K562 (cell line): ENCODE data around the gene ATRNL1. TPM values are rescaled to one million over a fixed set of nuclear protein-coding genes. Genes with fewer than 3 reads are reported as not detected.

Source experiments
- ATAC-seq: fragments of 200-7000 bp; cut with Tn5 transposase; 3 replicates; pipeline ENCODE4 v1.9.1; 2020; ENCODE audit warnings: moderate library complexity
- BruUV-seq: library from RNA; stranded (reverse); fragments of 400-500 nt; replicated peaks from 2 replicates; lab custom pipeline; 2021; lab: Mats Ljungman, UMichigan
- CTCF ChIA-PET: fragments of 300-600 bp; formaldehyde crosslinking; extraction: SDS; loops from one replicate; lab custom pipeline; 2021; ENCODE audit warnings: low intra/inter-chr PET ratio; lab: Yijun Ruan, JAX
- POLR2A ChIA-PET: fragments of 300-600, 350-650 bp; sonication (Branson Sonifier 250); formaldehyde crosslinking; extraction: SDS; loops from one replicate; lab custom pipeline; 2021; ENCODE audit warnings: antibody characterized with exemption, inconsistent platforms; lab: Yijun Ruan, JAX
- DNase-seq, 4 experiments: peaks; one replicate each; pipeline versions ENCODE4 v3.0.0 to v3.0.0-alpha.2; 2011 to 2018; ENCODE audit warnings: low spot score in 3 of 4, mixed read lengths in 3 of 4; ENCODE audit errors: extremely low read depth in 1 of 4
- FAIRE-seq: peaks from 2 replicates; lab custom pipeline; 2011; peaks lifted over from hg19 to GRCh38; lab: Jason Lieb, UNC
- H2AFZ ChIP-seq: 2 replicates; pipeline ENCODE4 v1.6.0; 2011; ENCODE audit warnings: low read depth, low read length, control low read depth, inconsistent platforms
- H3K27ac ChIP-seq: fragments of 200-600 bp; 3 replicates; pipeline ENCODE4 v1.8.0; 2011; ENCODE audit warnings: low read depth, mild to moderate bottlenecking, control low read depth, inconsistent platforms, low read length, moderate library complexity, mixed read lengths; ENCODE audit errors: extremely low read depth
- H3K27me3 ChIP-seq, 2 experiments: fragments of 300-600 bp in 1 of 2; 2 replicates in 1 of 2; 3 replicates in 1 of 2; pipeline versions ENCODE4 v1.6.0 to v1.8.0; 2011; ENCODE audit warnings: inconsistent platforms in 2 of 2, low read length in 2 of 2, mild to moderate bottlenecking in 1 of 2, mixed read lengths in 1 of 2, moderate library complexity in 1 of 2; ENCODE audit not compliant: control insufficient read depth in 2 of 2, insufficient read depth in 2 of 2
- H3K36me3 ChIP-seq: fragments of 300-600 bp; 3 replicates; pipeline ENCODE4 v1.8.0; 2011; ENCODE audit warnings: mild to moderate bottlenecking, low read length, inconsistent platforms; ENCODE audit not compliant: control insufficient read depth, insufficient read depth
- H3K4me1 ChIP-seq, 2 experiments: fragments of 200-600 bp in 1 of 2; replicated peaks in 1 of 2; 2 replicates in 1 of 2; 3 replicates in 1 of 2; pipeline versions ENCODE4 v1.5.1 to v1.8.0; 2011; ENCODE audit warnings: inconsistent platforms in 2 of 2, low read length in 2 of 2, mild to moderate bottlenecking in 1 of 2, mixed read lengths in 1 of 2, moderate library complexity in 1 of 2; ENCODE audit not compliant: control insufficient read depth in 2 of 2, insufficient read depth in 2 of 2
- H3K4me2 ChIP-seq: 2 replicates; pipeline ENCODE4 v1.6.1; 2011; ENCODE audit warnings: low read length, control low read depth, inconsistent platforms, mixed read lengths; ENCODE audit not compliant: insufficient read depth
- H3K4me3 ChIP-seq: fragments of 200-600 bp; sonication (generic), shearing (Covaris generic); 2 replicates; pipeline ENCODE4 v1.5.1; 2016; ENCODE audit warnings: control low read depth, inconsistent platforms
- H3K79me2 ChIP-seq: fragments of 200-600 bp; 3 replicates; pipeline ENCODE4 v1.8.0; 2011; ENCODE audit warnings: low read length, inconsistent platforms; ENCODE audit not compliant: control insufficient read depth, insufficient read depth
- H3K9ac ChIP-seq, 2 experiments: 2 replicates each; pipeline versions ENCODE4 v1.6.0 to v1.6.1; 2011; ENCODE audit warnings: low read depth in 2 of 2, low read length in 2 of 2, control low read depth in 1 of 2, inconsistent platforms in 1 of 2, mild to moderate bottlenecking in 1 of 2, mixed read lengths in 1 of 2; ENCODE audit not compliant: insufficient read depth in 1 of 2
- H3K9me1 ChIP-seq: one replicate; pipeline ENCODE4 v1.6.0; 2011; ENCODE audit warnings: inconsistent platforms, mild to moderate bottlenecking, low read length, moderate library complexity; ENCODE audit not compliant: control insufficient read depth, insufficient read depth
- H3K9me3 ChIP-seq: replicated peaks from 2 replicates; pipeline ENCODE4 v1.5.1; 2011; ENCODE audit warnings: low read depth, low read length, inconsistent platforms; ENCODE audit not compliant: control insufficient read depth, insufficient read depth
- H4K20me1 ChIP-seq: replicated peaks from 2 replicates; pipeline ENCODE4 v1.6.1; 2011; ENCODE audit warnings: low read length, inconsistent platforms, mixed read lengths; ENCODE audit not compliant: control insufficient read depth, insufficient read depth
- CHCHD3 ChIP-seq: fragments of 250-450 bp; sonication (Bioruptor Pico); IDR thresholded peaks from 2 replicates; pipeline ENCODE4 v2.1.2; 2022; ENCODE audit warnings: mild to moderate bottlenecking
- DIDO1 ChIP-seq: fragments of 450-650 bp; IDR thresholded peaks from 2 replicates; pipeline ENCODE4 v1.6.1; 2016; ENCODE audit warnings: low read depth, missing biosample characterization, missing genetic modification characterization
- DLX4 ChIP-seq: fragments of 250-450 bp; sonication (Bioruptor Pico); IDR thresholded peaks from 2 replicates; pipeline ENCODE4 v1.6.1; 2021; ENCODE audit warnings: mild to moderate bottlenecking
- E2F6 ChIP-seq, 2 experiments: IDR thresholded peaks; 2 replicates each; pipeline ENCODE4 v1.6.1; 2011; ENCODE audit warnings: borderline replicate concordance in 1 of 2, control low read depth in 1 of 2, low read depth in 1 of 2, low read length in 1 of 2, mild to moderate bottlenecking in 1 of 2, mixed read lengths in 1 of 2, moderate library complexity in 1 of 2; ENCODE audit not compliant: insufficient read depth in 1 of 2, insufficient read length in 1 of 2, poor library complexity in 1 of 2, severe bottlenecking in 1 of 2; ENCODE audit errors: extremely low read depth in 1 of 2
- ELF2 ChIP-seq: fragments of 250-450 bp; sonication (Bioruptor Pico); IDR thresholded peaks from 2 replicates; pipeline ENCODE4 v1.5.0; 2021; ENCODE audit warnings: mild to moderate bottlenecking
- HNRNPH1 ChIP-seq: fragments of 200-400 bp; formaldehyde crosslinking; optimal IDR thresholded peaks from 2 replicates; pipeline ENCODE3; 2017; ENCODE audit warnings: low read depth, mild to moderate bottlenecking, low read length, moderate library complexity
- PCBP1 ChIP-seq: fragments of 200-400 bp; formaldehyde crosslinking; IDR thresholded peaks from 2 replicates; pipeline ENCODE4 v1.6.1; 2018; ENCODE audit warnings: mild to moderate bottlenecking, low read depth, low read length; ENCODE audit not compliant: poor library complexity, severe bottlenecking
- POLR2AphosphoS5 ChIP-seq: IDR thresholded peaks from 2 replicates; pipeline ENCODE4 v1.6.1; 2011; ENCODE audit warnings: mild to moderate bottlenecking, low read depth, low read length, moderate library complexity; ENCODE audit not compliant: control insufficient read depth, insufficient read depth
- POLR2G ChIP-seq: fragments of 200-400 bp; formaldehyde crosslinking; IDR thresholded peaks from 2 replicates; pipeline ENCODE4 v1.6.1; 2017; ENCODE audit warnings: low read depth, mild to moderate bottlenecking, antibody characterized with exemption, low read length, moderate library complexity
- SRSF1 ChIP-seq: fragments of 200-400 bp; formaldehyde crosslinking; IDR thresholded peaks from 2 replicates; pipeline ENCODE4 v1.6.1; 2017; ENCODE audit warnings: mild to moderate bottlenecking, low read depth, low read length, moderate library complexity
- STAT6 ChIP-seq: sonication (generic); formaldehyde crosslinking; IDR thresholded peaks from 2 replicates; pipeline ENCODE4 v1.8.1; 2023; ENCODE audit warnings: mild to moderate bottlenecking, missing genetic modification reagents
- VEZF1 ChIP-seq: fragments of 200-800 bp; sonication (Bioruptor generic); IDR thresholded peaks from 2 replicates; pipeline ENCODE4 v1.6.1; 2017; ENCODE audit warnings: missing genetic modification characterization, missing compliant biosample characterization
- YBX1 ChIP-seq: fragments of 450-650 bp; IDR thresholded peaks from 2 replicates; pipeline ENCODE4 v1.7.1; 2016; ENCODE audit warnings: mild to moderate bottlenecking
- ZFP30 ChIP-seq: fragments of 250-450 bp; sonication (Bioruptor Pico); IDR thresholded peaks from 2 replicates; pipeline ENCODE4 v1.8.0; 2022; ENCODE audit warnings: moderate library complexity, mild to moderate bottlenecking, inconsistent platforms, borderline replicate concordance
- ZNF589 ChIP-seq: fragments of 200-800 bp; sonication (Bioruptor generic); IDR thresholded peaks from 2 replicates; pipeline ENCODE4 v1.6.1; 2016; ENCODE audit warnings: low read depth, missing genetic modification characterization, missing compliant biosample characterization
- WGBS: fragments of 100-300 bp; shearing (Covaris generic); methylation state at CpG from one replicate; pipeline ENCODE4 v1.1.6; 2016; ENCODE audit warnings: low coverage, mixed read lengths; ENCODE audit not compliant: insufficient coverage; ENCODE audit errors: missing lambda C conversion rate; 5-methylcytosine and 5-hydroxymethylcytosine counted together
- in situ Hi-C: fragments of 300-500 bp; cut with MboI; formaldehyde crosslinking; loops from 4 replicates; pipeline ENCODE4 v1.15.0; 2018; ENCODE audit warnings: inconsistent platforms, mixed read lengths
- intact Hi-C: fragments of 100-400 bp; cut with micrococcal nuclease; formaldehyde crosslinking; loops from 2 replicates; pipeline ENCODE4 v1.14.2; 2022
- polyA plus RNA-seq, 8 experiments: library from polyadenylated mRNA; depleted of rRNA in 4 of 8; stranded (reverse) in 5 of 8; unstranded in 3 of 8; fragments of >200 nt; fragmentation: Nextera tagmentation in 2 of 8; fragmentation: Illumina TruSeq in 1 of 8; extraction: Ambion mirVana in 2 of 8; extraction: Trizol in 1 of 8; gene quantifications; 2 replicates each; pipeline versions ENCODE4 v1.2.1 to v1.2.3, GENCODE V29; 2011 to 2014; ENCODE audit warnings: inconsistent platforms in 1 of 8, missing spikeins in 1 of 8
- total RNA-seq, 7 experiments: library from RNA; depleted of rRNA in 6 of 7; stranded (reverse); fragments of >200 nt in 6 of 7; fragmentation: Illumina TruSeq in 2 of 7; extraction: Trizol in 2 of 7; gene quantifications; 2 replicates each; pipeline versions ENCODE4 v1.2.1 to v1.2.3, GENCODE V29; 2011 to 2021; ENCODE audit warnings: low replicate concordance in 1 of 7

The ATRNL1 gene
- total and polyA plus RNA-seq, 9 of the 15 experiments (the other 6 are each of a cell fraction or from before 2014, with no cell fraction given) = 0.18 TPM; not detected in 8

- no peaks in the 10 kb centered on the region for H3K36me3 ChIP-seq
- FAIRE-seq = no peak
- no peaks in the 10 kb centered on the region for H3K27me3 ChIP-seq
- H3K9me3 ChIP-seq = no peaks in the 10 kb centered on the region
- H4K20me1 ChIP-seq = no peaks in the 10 kb centered on the region
- H3K4me1 ChIP-seq = no peaks in the 10 kb centered on the region
- no peak overlapping the region for H3K9ac ChIP-seq
- DNase-seq = no peak
- intact Hi-C loops = no loop called here
- ChIA-PET CTCF (no interaction called here), POLR2A (no interaction called here)
- in situ Hi-C loops = no loop called here
- H3K9me1 ChIP-seq = no peaks in the 10 kb centered on the region
- no peak overlapping the region for H3K4me2 ChIP-seq
- no peaks in the 10 kb centered on the region for H3K79me2 ChIP-seq
- BruUV-seq = no TSS peak
- no peak overlapping the region for H3K27ac ChIP-seq
- WGBS = 0% methylated on average over 2 of the region's 2 CpGs
- no peak for ATAC-seq
- H3K4me3 ChIP-seq = no peak overlapping the region
- H2AFZ ChIP-seq = no peak overlapping the region
- TF ChIP-seq STAT6 (CRISPR knock-in tag) (no peak), ZFP30 (CRISPR knock-in tag) (no peak), VEZF1 (CRISPR knock-in tag) (no peak), HNRNPH1 (no peak), DIDO1 (tag) (no peak), POLR2G (no peak), CHCHD3 (CRISPR knock-in tag) (no peak), YBX1 (no peak), DLX4 (CRISPR knock-in tag) (no peak), ZNF589 (CRISPR knock-in tag) (no peak), PCBP1 (no peak), SRSF1 (no peak), POLR2AphosphoS5 (no peak), ELF2 (CRISPR knock-in tag) (no peak), E2F6 (IDR thresholded peaks at IDR 0.05; ENCODE audit: borderline replicate concordance in 1 of 2, extremely low read depth in 1 of 2, insufficient read depth in 1 of 2, insufficient read length in 1 of 2, low read depth in 1 of 2, low read length in 1 of 2, poor library complexity in 1 of 2, severe bottlenecking in 1 of 2) (no peak)
- TF ChIP-seq, all 486 proteins: peak for 0
These were observed 756.0 kb downstream of the ATRNL1 start for GRCh38 chr10:115849197-115849596.
